Measurements from ENCODE around the gene TXNRD2.
A peak's percentile ranks its signal among the peaks of the same experiment; 100 is the strongest.

TXNRD2 gene

DNA sequence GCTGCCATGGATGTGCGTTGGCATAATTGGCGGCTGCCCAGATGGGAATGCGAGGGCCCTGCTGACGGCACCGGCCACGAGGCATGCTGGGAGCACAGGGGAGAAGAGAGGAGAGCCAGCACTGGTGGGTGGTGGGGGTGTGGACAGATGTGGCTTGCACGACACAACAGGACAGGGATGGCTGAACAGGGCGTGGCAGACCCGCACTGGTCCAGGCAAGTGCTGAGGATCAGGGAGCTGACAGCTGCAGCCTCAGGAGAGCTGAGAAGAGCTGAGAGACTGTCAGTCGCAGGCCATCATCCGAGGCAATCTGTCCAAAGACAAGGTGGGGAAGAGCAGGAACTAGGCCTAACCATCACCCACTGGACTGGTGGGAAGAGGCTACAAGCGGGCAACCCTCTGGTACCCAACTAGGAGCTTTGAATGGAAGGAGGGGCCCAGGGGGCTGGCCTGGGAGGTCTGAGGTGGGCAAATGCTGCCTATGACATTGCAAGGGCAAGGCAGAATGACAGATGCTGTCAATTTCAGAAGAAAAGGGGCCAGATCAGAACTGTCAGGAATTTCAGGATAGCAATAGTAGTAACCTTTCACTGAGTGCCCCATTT lies 89.3 kb downstream of the TXNRD2 start:
- Histone ChIP-seq H3K36me3 (ENCODE audit: control insufficient read depth in 1 of 2, insufficient read depth in 2 of 2, low read depth in 1 of 2, low read length in 2 of 2) (peaks cover 27 to 37% of the 10 kb centered on the region in 2 experiments), H2BK120ac (ENCODE audit: low read depth, low read length) (no peak overlapping the region), H2BK12ac (ENCODE audit: low read length in 2 of 2) (no peak overlapping the region), H3K18ac (ENCODE audit: low read depth in 1 of 2, low read length in 2 of 2) (no peak overlapping the region), H3K27ac (ENCODE audit: low read length, poor library complexity, severe bottlenecking) (no peak overlapping the region), H4K8ac (ENCODE audit: low read length) (peak overlapping the region; percentile 52), H2AK5ac (ENCODE audit: low read length, severe bottlenecking) (no peak overlapping the region), H2BK5ac (ENCODE audit: low read depth, low read length, poor library complexity, severe bottlenecking) (no peak overlapping the region), H3K27me3 (ENCODE audit: control insufficient read depth in 1 of 2, insufficient read depth in 1 of 2, low read length in 2 of 2) (no peaks in the 10 kb centered on the region), H3K9me3 (ENCODE audit: control insufficient read depth, low read length) (no peaks in the 10 kb centered on the region), H3K9ac (ENCODE audit: low read length) (peak overlapping the region; percentile 96), H2AFZ (ENCODE audit: low read depth, low read length) (no peak overlapping the region), H3K4me2 (ENCODE audit: low read length, poor library complexity, severe bottlenecking) (no peak overlapping the region), H4K91ac (ENCODE audit: low read length) (peak overlapping the region; percentile 64), H3K4me1 (ENCODE audit: control insufficient read depth, insufficient read depth, low read depth, low read length) (peaks cover 54% of the 10 kb centered on the region), H3K23ac (ENCODE audit: low read length in 2 of 2) (no peak overlapping the region), H3K4ac (ENCODE audit: low read depth in 1 of 2, low read length in 2 of 2) (no peak overlapping the region), H3K79me1 (replicated peaks; ENCODE audit: low read length, poor library complexity, severe bottlenecking) (peaks cover 34% of the 10 kb centered on the region), H3K4me3 (ENCODE audit: insufficient read depth in 1 of 2, low read depth in 1 of 2, low read length in 2 of 2) (no peak overlapping the region), H3K14ac (ENCODE audit: low read length in 2 of 2) (no peak overlapping the region), H2BK15ac (ENCODE audit: low read depth, poor library complexity, severe bottlenecking) (no peak overlapping the region)
- DNase-seq: no peak
- WGBS: 95% methylated on average over 12 of the region's 12 CpGs

DNA sequence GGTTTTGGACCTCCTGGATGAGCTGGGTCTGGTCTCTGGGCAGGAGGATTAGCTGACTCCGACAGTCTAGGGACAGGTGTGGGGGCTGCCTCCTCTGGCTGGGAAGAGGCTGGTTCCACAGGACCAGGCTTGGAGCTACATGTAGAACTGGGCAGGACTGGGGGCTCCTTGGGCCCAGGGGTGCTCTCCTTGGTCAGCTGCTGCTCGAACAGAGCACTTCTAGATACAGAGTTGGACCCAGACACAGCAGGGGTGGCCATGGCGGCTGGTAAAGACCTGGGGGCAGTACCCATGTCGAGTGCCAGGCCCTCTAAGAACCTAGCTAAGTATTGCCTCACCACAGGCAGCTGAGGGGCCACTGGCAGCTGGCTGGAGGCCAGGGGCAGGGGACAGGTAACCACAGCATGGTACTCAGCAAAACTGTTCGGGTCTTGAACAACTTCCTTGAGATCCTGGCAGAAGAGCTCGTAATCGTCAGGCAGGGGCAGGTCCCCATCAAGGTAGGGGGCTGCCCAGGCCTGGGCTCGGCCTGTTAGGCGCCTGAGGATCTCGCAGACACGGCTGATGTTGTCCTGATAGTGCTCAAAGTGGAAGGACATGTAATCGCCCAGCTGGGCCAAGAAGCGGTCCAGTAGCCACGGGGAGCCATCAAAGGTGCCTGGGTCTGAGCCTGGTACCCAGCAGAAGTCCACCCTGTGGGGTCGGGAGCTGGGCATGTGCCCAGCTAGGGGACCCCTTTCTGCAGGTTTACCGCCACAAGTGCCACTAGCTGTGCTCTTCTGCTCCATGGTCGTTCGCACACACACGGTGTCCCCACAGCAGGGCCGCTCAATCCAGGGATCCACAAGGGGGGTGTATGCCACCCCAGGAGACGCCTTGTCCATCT lies 90.1 kb downstream of the TXNRD2 start:
- no peaks in the 10 kb centered on the region for H3K9me3 ChIP-seq (ENCODE audit: control insufficient read depth, low read length)
- H3K18ac ChIP-seq (ENCODE audit: low read depth in 1 of 2, low read length in 2 of 2): no peak overlapping the region
- H3K23ac ChIP-seq (ENCODE audit: low read length in 2 of 2): no peak overlapping the region
- H3K27me3 ChIP-seq (ENCODE audit: control insufficient read depth in 1 of 2, insufficient read depth in 1 of 2, low read length in 2 of 2): no peaks in the 10 kb centered on the region
- no peak overlapping the region for H3K4me2 ChIP-seq (ENCODE audit: low read length, poor library complexity, severe bottlenecking)
- H3K36me3 ChIP-seq (ENCODE audit: control insufficient read depth in 1 of 2, insufficient read depth in 2 of 2, low read depth in 1 of 2, low read length in 2 of 2): peaks cover 27 to 43% of the 10 kb centered on the region in 2 experiments
- peak overlapping the region; percentile 23 for H2BK15ac ChIP-seq (ENCODE audit: low read depth, poor library complexity, severe bottlenecking)
- no peak overlapping the region for H2BK5ac ChIP-seq (ENCODE audit: low read depth, low read length, poor library complexity, severe bottlenecking)
- H2AFZ ChIP-seq (ENCODE audit: low read depth, low read length): no peak overlapping the region
- H2BK12ac ChIP-seq (ENCODE audit: low read length in 2 of 2): no peak overlapping the region
- WGBS: 93% methylated on average over 21 of the region's 21 CpGs
- H3K14ac ChIP-seq (ENCODE audit: low read length in 2 of 2): no peak overlapping the region
- peaks cover 54% of the 10 kb centered on the region for H3K4me1 ChIP-seq (ENCODE audit: control insufficient read depth, insufficient read depth, low read depth, low read length)
- no peak overlapping the region for H3K4me3 ChIP-seq (ENCODE audit: insufficient read depth in 1 of 2, low read depth in 1 of 2, low read length in 2 of 2)
- H4K8ac ChIP-seq (ENCODE audit: low read length): peak overlapping the region; percentile 56
- no peak overlapping the region for H2BK120ac ChIP-seq (ENCODE audit: low read depth, low read length)
- H3K9ac ChIP-seq (ENCODE audit: low read length): no peak overlapping the region
- peak overlapping the region; percentile 64 for H4K91ac ChIP-seq (ENCODE audit: low read length)
- peaks cover 41% of the 10 kb centered on the region for H3K79me1 ChIP-seq (replicated peaks; ENCODE audit: low read length, poor library complexity, severe bottlenecking)
- H2AK5ac ChIP-seq (ENCODE audit: low read length, severe bottlenecking): no peak overlapping the region
- no peak overlapping the region for H3K4ac ChIP-seq (ENCODE audit: low read depth in 1 of 2, low read length in 2 of 2)
- DNase-seq: no peak
- H3K27ac ChIP-seq (ENCODE audit: low read length, poor library complexity, severe bottlenecking): no peak overlapping the region

DNA sequence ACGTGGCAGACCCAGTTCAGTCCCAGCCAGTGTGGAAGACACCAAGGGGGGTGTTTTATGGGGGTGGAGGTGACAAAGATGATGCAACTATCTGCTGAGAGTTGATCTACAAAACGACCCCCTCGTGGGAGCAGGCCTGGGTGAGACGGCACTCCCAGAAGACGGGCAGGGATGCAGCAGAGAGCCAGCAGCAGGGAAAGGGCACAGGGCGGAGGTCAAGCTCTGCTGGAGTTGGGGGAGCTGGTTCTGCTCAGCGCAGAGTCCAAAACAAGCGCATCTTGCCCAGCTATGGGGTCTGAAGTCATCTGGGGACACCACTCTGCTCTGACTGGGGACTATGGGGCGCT lies 90.9 kb downstream of the TXNRD2 start:
- no peak overlapping the region for H4K91ac ChIP-seq (ENCODE audit: low read length)
- no peak for DNase-seq
- peaks cover 48% of the 10 kb centered on the region for H3K79me1 ChIP-seq (replicated peaks; ENCODE audit: low read length, poor library complexity, severe bottlenecking)
- no peak overlapping the region for H2BK120ac ChIP-seq (ENCODE audit: low read depth, low read length)
- H3K4ac ChIP-seq (ENCODE audit: low read depth in 1 of 2, low read length in 2 of 2): no peak overlapping the region
- H2BK12ac ChIP-seq (ENCODE audit: low read length in 2 of 2): no peak overlapping the region
- H3K4me2 ChIP-seq (ENCODE audit: low read length, poor library complexity, severe bottlenecking): no peak overlapping the region
- no peak overlapping the region for H2BK5ac ChIP-seq (ENCODE audit: low read depth, low read length, poor library complexity, severe bottlenecking)
- H4K8ac ChIP-seq (ENCODE audit: low read length): no peak overlapping the region
- H3K27me3 ChIP-seq (ENCODE audit: control insufficient read depth in 1 of 2, insufficient read depth in 1 of 2, low read length in 2 of 2): no peaks in the 10 kb centered on the region
- H3K14ac ChIP-seq (ENCODE audit: low read length in 2 of 2): peak overlapping the region in 1 of 2 experiments; percentile 11
- no peak overlapping the region for H3K27ac ChIP-seq (ENCODE audit: low read length, poor library complexity, severe bottlenecking)
- no peak overlapping the region for H2BK15ac ChIP-seq (ENCODE audit: low read depth, poor library complexity, severe bottlenecking)
- no peak overlapping the region for H3K4me3 ChIP-seq (ENCODE audit: insufficient read depth in 1 of 2, low read depth in 1 of 2, low read length in 2 of 2)
- no peaks in the 10 kb centered on the region for H3K9me3 ChIP-seq (ENCODE audit: control insufficient read depth, low read length)
- 71% methylated on average over 9 of the region's 9 CpGs for WGBS
- peaks cover 27 to 48% of the 10 kb centered on the region in 2 experiments for H3K36me3 ChIP-seq (ENCODE audit: control insufficient read depth in 1 of 2, insufficient read depth in 2 of 2, low read depth in 1 of 2, low read length in 2 of 2)
- no peak overlapping the region for H3K23ac ChIP-seq (ENCODE audit: low read length in 2 of 2)
- H2AFZ ChIP-seq (ENCODE audit: low read depth, low read length): no peak overlapping the region
- peak overlapping the region in 1 of 2 experiments; percentile 54 for H3K18ac ChIP-seq (ENCODE audit: low read depth in 1 of 2, low read length in 2 of 2)
- H3K9ac ChIP-seq (ENCODE audit: low read length): peak overlapping the region; percentile 21
- H3K4me1 ChIP-seq (ENCODE audit: control insufficient read depth, insufficient read depth, low read depth, low read length): peaks cover 54% of the 10 kb centered on the region
- H2AK5ac ChIP-seq (ENCODE audit: low read length, severe bottlenecking): no peak overlapping the region
